Neural cell (in vitro differentiated cells): ENCODE measurements around the gene MRPS18A. TPM values are rescaled to one million over a fixed set of nuclear protein-coding genes. Genes with fewer than 3 reads are reported as not detected.

Experiments used
- H2AFZ ChIP-seq: fragments of 200-600, 300-800 bp; sonication (generic), shearing (Covaris generic); 2 replicates; pipeline ENCODE4 v1.6.0; 2014; ENCODE audit warnings: low read depth, mild to moderate bottlenecking, antibody characterized with exemption, low read length, moderate library complexity
- H3F3A ChIP-seq: fragments of 200-600 bp; shearing (Covaris generic); 2 replicates; pipeline ENCODE4 v1.6.1; 2016; ENCODE audit warnings: mild to moderate bottlenecking, moderate library complexity, mixed read lengths, antibody characterized with exemption, low read length; ENCODE audit not compliant: insufficient read depth, poor library complexity, severe bottlenecking
- H3K27ac ChIP-seq: fragments of 200-600, 300-800 bp; sonication (generic), shearing (Covaris generic); 2 replicates; pipeline ENCODE4 v1.5.1; 2014; ENCODE audit warnings: mild to moderate bottlenecking, low read length, moderate library complexity
- H3K27me3 ChIP-seq: fragments of 300-800, 200-600 bp; sonication (generic), shearing (Covaris generic); 2 replicates; pipeline ENCODE4 v1.6.0; 2014; ENCODE audit warnings: mild to moderate bottlenecking, low read depth, low read length, moderate library complexity; ENCODE audit not compliant: insufficient read depth
- H3K36me3 ChIP-seq: fragments of 300-800, 200-600 bp; sonication (generic), shearing (Covaris generic); 2 replicates; pipeline ENCODE4 v1.5.1; 2014; ENCODE audit warnings: mild to moderate bottlenecking, antibody characterized with exemption, low read length, moderate library complexity; ENCODE audit not compliant: insufficient read depth
- H3K4me2 ChIP-seq: fragments of 300-800, 200-600 bp; sonication (generic), shearing (Covaris generic); 2 replicates; pipeline ENCODE4 v1.6.0; 2014; ENCODE audit warnings: mild to moderate bottlenecking, low read length
- H3K4me3 ChIP-seq: fragments of 300-800, 200-600 bp; sonication (generic), shearing (Covaris generic); 2 replicates; pipeline ENCODE4 v1.5.1; 2014; ENCODE audit warnings: mild to moderate bottlenecking, low read length, moderate library complexity
- H3K79me2 ChIP-seq: fragments of 200-600 bp; shearing (Covaris generic); replicated peaks from 2 replicates; pipeline ENCODE4 v1.6.0; 2014; ENCODE audit warnings: mild to moderate bottlenecking, low read length, moderate library complexity; ENCODE audit not compliant: insufficient read depth
- H3K9ac ChIP-seq: fragments of 300-800, 200-600 bp; sonication (generic), shearing (Covaris generic); 2 replicates; pipeline ENCODE4 v1.6.1; 2016; ENCODE audit warnings: mild to moderate bottlenecking, low read length, mixed read lengths
- H3K9me2 ChIP-seq: fragments of 200-600 bp; shearing (Covaris generic); 2 replicates; pipeline ENCODE4 v1.6.1; 2016; ENCODE audit warnings: mild to moderate bottlenecking, low read length, mixed read lengths; ENCODE audit not compliant: insufficient read depth
- H3K9me3 ChIP-seq: fragments of 200-600, 300-800 bp; sonication (generic), shearing (Covaris generic); 2 replicates; pipeline ENCODE4 v1.6.1; 2016; ENCODE audit warnings: mild to moderate bottlenecking, mixed run types, low read length, moderate library complexity, mixed read lengths
- H4K20me1 ChIP-seq: fragments of 200-600 bp; shearing (Covaris generic); 2 replicates; pipeline ENCODE4 v1.6.1; 2016; ENCODE audit warnings: mild to moderate bottlenecking, mixed run types; ENCODE audit not compliant: insufficient read depth
- CTCF ChIP-seq: fragments of 450-650 bp; IDR thresholded peaks from 2 replicates; pipeline ENCODE4 v1.5.1; 2014; ENCODE audit warnings: antibody characterized with exemption, mild to moderate bottlenecking, moderate library complexity; ENCODE audit not compliant: poor library complexity, severe bottlenecking
- EP300 ChIP-seq: fragments of 450-650 bp; conservative IDR thresholded peaks from 2 replicates; pipeline ENCODE4 v1.6.1; 2014; ENCODE audit warnings: antibody characterized with exemption, mild to moderate bottlenecking, moderate library complexity; ENCODE audit not compliant: poor library complexity, severe bottlenecking
- EZH2 ChIP-seq: fragments of 200-600, 300-800 bp; shearing (Covaris generic), sonication (generic); IDR thresholded peaks from 2 replicates; pipeline ENCODE4 v1.6.1; 2014; ENCODE audit warnings: antibody characterized with exemption, low read length, borderline replicate concordance, mild to moderate bottlenecking; ENCODE audit not compliant: insufficient read depth, poor library complexity, severe bottlenecking
- MXI1 ChIP-seq: fragments of 450-650 bp; conservative IDR thresholded peaks from 2 replicates; pipeline ENCODE4 v1.6.1; 2014; ENCODE audit warnings: antibody characterized with exemption, mild to moderate bottlenecking; ENCODE audit not compliant: poor library complexity, severe bottlenecking
- POLR2AphosphoS5 ChIP-seq: IDR thresholded peaks from 2 replicates; pipeline ENCODE4 v1.6.1; 2012
- RAD21 ChIP-seq: fragments of 450-650 bp; conservative IDR thresholded peaks from 2 replicates; pipeline ENCODE4 v1.6.1; 2014; ENCODE audit warnings: antibody characterized with exemption, mild to moderate bottlenecking, moderate library complexity
- REST ChIP-seq: IDR thresholded peaks from 2 replicates; pipeline ENCODE4 v1.6.1; 2012; ENCODE audit warnings: borderline replicate concordance
- SMC3 ChIP-seq: fragments of 450-650 bp; conservative IDR thresholded peaks from 2 replicates; pipeline ENCODE4 v1.6.1; 2014; ENCODE audit warnings: antibody characterized with exemption, mild to moderate bottlenecking, moderate library complexity; ENCODE audit not compliant: poor library complexity
- TAF1 ChIP-seq: IDR thresholded peaks from 2 replicates; pipeline ENCODE4 v1.6.1; 2012; ENCODE audit warnings: low read depth
- polyA plus RNA-seq: library from polyadenylated mRNA; depleted of rRNA; stranded (reverse); fragments of >200 nt; gene quantifications from 2 replicates; pipeline ENCODE4 v1.2.3, GENCODE V29; 2014

The MRPS18A gene
- polyA plus RNA-seq, 1 donor from 2014 or later = 39.6 TPM

- H3K4me2 ChIP-seq = no peak overlapping the region
- no peaks in the 10 kb centered on the region for H3K79me2 ChIP-seq
- H3K9me2 ChIP-seq = no peaks in the 10 kb centered on the region
- no peak overlapping the region for H3K27ac ChIP-seq
- H3F3A ChIP-seq = no peaks in the 10 kb centered on the region
- H4K20me1 ChIP-seq = no peaks in the 10 kb centered on the region
- H3K9me3 ChIP-seq = no peaks in the 10 kb centered on the region
- H3K4me3 ChIP-seq = no peak overlapping the region
- H3K9ac ChIP-seq = no peak overlapping the region
- H3K36me3 ChIP-seq = no peaks in the 10 kb centered on the region
- no peak for TF ChIP-seq MXI1
- TF ChIP-seq TAF1 = no peak
- TF ChIP-seq SMC3 = no peak
- no peak for TF ChIP-seq POLR2AphosphoS5
- TF ChIP-seq EZH2 = no peak
- TF ChIP-seq REST = no peak
- TF ChIP-seq CTCF = no peak
- TF ChIP-seq RAD21 = no peak
- TF ChIP-seq EP300 = no peak
- H3K27me3 ChIP-seq = no peaks in the 10 kb centered on the region
- H2AFZ ChIP-seq = no peak overlapping the region
Observed at GRCh38 chr6:43722920-43723545, 35.4 kb upstream of the MRPS18A start.

- H3K36me3 ChIP-seq = no peaks in the 10 kb centered on the region
- TF ChIP-seq EP300 (no peak), CTCF (no peak), RAD21 (no peak), POLR2AphosphoS5 (no peak), MXI1 (no peak), TAF1 (no peak), SMC3 (no peak), EZH2 (no peak), REST (no peak)
- no peaks in the 10 kb centered on the region for H3F3A ChIP-seq
Observed at GRCh38 chr6:43720999-43721398, 33.4 kb upstream of the MRPS18A start.

More at GRCh38 chr6:43720999-43721398, 33.4 kb upstream of the MRPS18A start:
- Histone ChIP-seq H3K27ac (no peak overlapping the region), H3K9me3 (no peaks in the 10 kb centered on the region), H3K27me3 (no peaks in the 10 kb centered on the region), H3K9ac (no peak overlapping the region), H4K20me1 (no peaks in the 10 kb centered on the region), H3K4me3 (no peak overlapping the region), H3K4me2 (no peak overlapping the region), H2AFZ (no peak overlapping the region), H3K79me2 (no peaks in the 10 kb centered on the region), H3K9me2 (no peaks in the 10 kb centered on the region)
